PC-3 (cell line): ENCODE data around the gene DGUOK. TPM values are rescaled to one million over a fixed set of nuclear protein-coding genes. Genes with fewer than 3 reads are reported as not detected.

Experiments used
- ATAC-seq: fragments of 200-7000 bp; cut with Tn5 transposase; 2 replicates; pipeline ENCODE4 v1.9.1; 2020; ENCODE audit warnings: mild to moderate bottlenecking, moderate library complexity
- BruUV-seq: library from RNA; stranded (reverse); fragments of 400-500 nt; replicated peaks from 2 replicates; lab custom pipeline; 2021; lab: Mats Ljungman, UMichigan
- CTCF ChIA-PET: fragments of 300-600 bp; sonication (Branson Sonifier 250); formaldehyde crosslinking; loops from one replicate; lab custom pipeline; 2022; ENCODE audit warnings: antibody characterized with exemption; lab: Charles Lee
- POLR2A ChIA-PET: fragments of 300-600 bp; sonication (Branson Sonifier 250); formaldehyde crosslinking; loops from one replicate; lab custom pipeline; 2022; ENCODE audit warnings: antibody characterized with exemption; ENCODE audit not compliant: unreplicated experiment; lab: Charles Lee
- DNase-seq: peaks from one replicate; pipeline ENCODE4 v3.0.0-alpha.2; 2015
- H2AFZ ChIP-seq: fragments of 300-600 bp; sonication (generic); 2 replicates; pipeline ENCODE4 v1.6.0; 2016; ENCODE audit warnings: antibody characterized with exemption, low read length
- H3F3A ChIP-seq: fragments of 300-600 bp; sonication (generic); one replicate; pipeline ENCODE4 v1.6.0; 2017; ENCODE audit warnings: antibody characterized with exemption, low read length, control low read depth, mild to moderate bottlenecking; ENCODE audit not compliant: unreplicated experiment
- H3K27ac ChIP-seq: fragments of 300-600 bp; sonication (generic); 2 replicates; pipeline ENCODE4 v1.5.1; 2016; ENCODE audit warnings: mild to moderate bottlenecking, low read length
- H3K27me3 ChIP-seq: fragments of 300-600 bp; sonication (generic); 2 replicates; pipeline ENCODE4 v1.6.1; 2016; ENCODE audit warnings: low read length, mixed read lengths
- H3K36me3 ChIP-seq: fragments of 300-600 bp; sonication (generic); 2 replicates; pipeline ENCODE4 v1.6.1; 2016; ENCODE audit warnings: low read depth, mixed run types, low read length, mixed read lengths
- H3K4me1 ChIP-seq: fragments of 300-600 bp; sonication (generic); 2 replicates; pipeline ENCODE4 v1.5.1; 2016; ENCODE audit warnings: low read length; ENCODE audit not compliant: insufficient read depth
- H3K4me2 ChIP-seq: fragments of 300-600 bp; sonication (generic); 2 replicates; pipeline ENCODE4 v1.6.0; 2016; ENCODE audit warnings: low read length
- H3K4me3 ChIP-seq: fragments of 300-600 bp; sonication (generic); 2 replicates; pipeline ENCODE4 v1.5.1; 2016; ENCODE audit warnings: mild to moderate bottlenecking, low read length, mixed read lengths
- H3K79me2 ChIP-seq: fragments of 300-600 bp; sonication (generic); 2 replicates; pipeline ENCODE4 v1.6.1; 2017; ENCODE audit warnings: low read length, mixed read lengths
- H3K9ac ChIP-seq: fragments of 300-600 bp; sonication (generic); 2 replicates; pipeline ENCODE4 v1.6.0; 2016; ENCODE audit warnings: mild to moderate bottlenecking, low read length
- H3K9me2 ChIP-seq: fragments of 300-600 bp; sonication (generic); replicated peaks from 2 replicates; pipeline ENCODE4 v1.6.1; 2016; ENCODE audit warnings: mixed run types, low read length, mixed read lengths
- H3K9me3 ChIP-seq: fragments of 300-600 bp; sonication (generic); 2 replicates; pipeline ENCODE4 v1.6.1; 2016; ENCODE audit warnings: low read length, mixed read lengths
- H4K20me1 ChIP-seq: fragments of 300-600 bp; sonication (generic); 2 replicates; pipeline ENCODE4 v1.6.1; 2016; ENCODE audit warnings: low read length, mixed read lengths
- EZH2 ChIP-seq: fragments of 300-600 bp; sonication (generic); IDR thresholded peaks from one replicate; pipeline ENCODE4 v1.6.1; 2017; ENCODE audit warnings: antibody characterized with exemption, mild to moderate bottlenecking, low read length; ENCODE audit not compliant: unreplicated experiment
- EZH2phosphoT487 ChIP-seq: fragments of 300-600 bp; sonication (generic); IDR thresholded peaks from 2 replicates; pipeline ENCODE4 v1.6.1; 2018; ENCODE audit warnings: mild to moderate bottlenecking, antibody characterized with exemption, low read length, borderline replicate concordance
- intact Hi-C: fragments of 100-400 bp; cut with micrococcal nuclease; formaldehyde crosslinking; loops from 2 replicates; pipeline ENCODE4 v1.9.0; 2023
- total RNA-seq: library from RNA; depleted of rRNA; stranded (reverse); fragments of >200 nt; gene quantifications from 2 replicates; pipeline ENCODE4 v1.2.3, GENCODE V29; 2014
- TF ChIP-seq, protein P1 (sequence below): fragments of 300-600 bp; sonication (generic); conservative IDR thresholded peaks from 2 replicates; pipeline ENCODE4 v1.5.1; 2017; ENCODE audit warnings: antibody characterized with exemption, low read depth, mild to moderate bottlenecking, low read length

The DGUOK gene
- total RNA-seq, 1 experiment from 2014 or later = 61.3 TPM

GRCh38 chr2:73946666-73947065 lies 20.0 kb downstream of the DGUOK start:
- Histone ChIP-seq H3K9ac (no peak overlapping the region), H3K4me2 (no peak overlapping the region), H3F3A (no peaks in the 10 kb centered on the region), H2AFZ (no peak overlapping the region), H3K4me1 (no peaks in the 10 kb centered on the region), H3K9me3 (no peaks in the 10 kb centered on the region), H3K79me2 (peaks cover 34% of the 10 kb centered on the region), H3K27me3 (no peaks in the 10 kb centered on the region), H3K36me3 (peaks cover 58% of the 10 kb centered on the region), H4K20me1 (no peaks in the 10 kb centered on the region), H3K9me2 (no peaks in the 10 kb centered on the region), H3K27ac (no peak overlapping the region), H3K4me3 (no peak overlapping the region)
- intact Hi-C loops = no loop called here
- TF ChIP-seq EZH2 = no peak
- TF ChIP-seq EZH2phosphoT487 = no peak
- TF ChIP-seq, protein P1, sequence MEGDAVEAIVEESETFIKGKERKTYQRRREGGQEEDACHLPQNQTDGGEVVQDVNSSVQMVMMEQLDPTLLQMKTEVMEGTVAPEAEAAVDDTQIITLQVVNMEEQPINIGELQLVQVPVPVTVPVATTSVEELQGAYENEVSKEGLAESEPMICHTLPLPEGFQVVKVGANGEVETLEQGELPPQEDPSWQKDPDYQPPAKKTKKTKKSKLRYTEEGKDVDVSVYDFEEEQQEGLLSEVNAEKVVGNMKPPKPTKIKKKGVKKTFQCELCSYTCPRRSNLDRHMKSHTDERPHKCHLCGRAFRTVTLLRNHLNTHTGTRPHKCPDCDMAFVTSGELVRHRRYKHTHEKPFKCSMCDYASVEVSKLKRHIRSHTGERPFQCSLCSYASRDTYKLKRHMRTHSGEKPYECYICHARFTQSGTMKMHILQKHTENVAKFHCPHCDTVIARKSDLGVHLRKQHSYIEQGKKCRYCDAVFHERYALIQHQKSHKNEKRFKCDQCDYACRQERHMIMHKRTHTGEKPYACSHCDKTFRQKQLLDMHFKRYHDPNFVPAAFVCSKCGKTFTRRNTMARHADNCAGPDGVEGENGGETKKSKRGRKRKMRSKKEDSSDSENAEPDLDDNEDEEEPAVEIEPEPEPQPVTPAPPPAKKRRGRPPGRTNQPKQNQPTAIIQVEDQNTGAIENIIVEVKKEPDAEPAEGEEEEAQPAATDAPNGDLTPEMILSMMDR = no peak
- no peak for DNase-seq
- no peak for ATAC-seq
- no TSS peak for BruUV-seq
- ChIA-PET CTCF (no interaction called here), POLR2A (no interaction called here)

DNA sequence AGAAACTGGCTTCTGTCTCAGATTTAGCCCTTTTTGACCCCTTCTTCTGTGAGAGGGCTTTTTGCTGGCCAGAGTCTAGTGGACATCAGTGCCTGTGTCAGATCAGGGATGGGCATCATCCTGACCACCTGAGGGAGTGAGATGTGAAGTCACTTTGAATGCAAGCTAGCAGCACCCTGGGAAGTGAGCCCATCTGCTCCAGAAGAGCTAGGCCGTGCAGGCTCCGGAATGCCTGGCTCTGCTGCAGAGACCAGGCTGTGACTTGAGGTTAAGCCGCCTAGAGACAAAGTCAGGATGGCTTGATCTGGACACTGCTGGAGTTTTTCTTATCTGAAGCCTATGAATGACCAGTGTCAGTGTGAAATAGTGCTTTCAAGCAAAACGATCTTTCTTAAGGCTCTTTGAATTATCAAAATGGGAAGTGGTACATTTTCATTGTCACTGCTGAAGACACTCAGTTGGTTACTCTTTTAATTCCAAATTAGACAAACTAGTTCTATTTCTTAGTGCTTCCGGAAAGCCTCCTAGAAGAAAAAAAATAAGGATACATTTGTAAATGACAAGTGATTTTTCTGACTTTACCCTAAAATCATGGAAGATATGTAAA lies 20.8 kb downstream of the DGUOK start:
- DNase-seq (no peak), ATAC-seq (no peak)
- BruUV-seq = no TSS peak
- ChIA-PET POLR2A (no interaction called here), CTCF (no interaction called here)
- no peak overlapping the region for H2AFZ ChIP-seq
- no peak overlapping the region for H3K27ac ChIP-seq
- peaks cover 66% of the 10 kb centered on the region for H3K36me3 ChIP-seq
- H3K9me3 ChIP-seq = no peaks in the 10 kb centered on the region
- H3K4me1 ChIP-seq = no peaks in the 10 kb centered on the region
- H3K4me2 ChIP-seq = no peak overlapping the region
- H3K4me3 ChIP-seq = no peak overlapping the region
- no peak overlapping the region for H3K9ac ChIP-seq
- peaks cover 28% of the 10 kb centered on the region for H3K79me2 ChIP-seq
- intact Hi-C loops = no loop called here
- no peaks in the 10 kb centered on the region for H3K9me2 ChIP-seq
- TF ChIP-seq, protein P1 = no peak
- TF ChIP-seq EZH2phosphoT487 = no peak
- TF ChIP-seq EZH2 = no peak
- no peaks in the 10 kb centered on the region for H3F3A ChIP-seq
- H3K27me3 ChIP-seq = no peaks in the 10 kb centered on the region
- H4K20me1 ChIP-seq = no peaks in the 10 kb centered on the region

DNA sequence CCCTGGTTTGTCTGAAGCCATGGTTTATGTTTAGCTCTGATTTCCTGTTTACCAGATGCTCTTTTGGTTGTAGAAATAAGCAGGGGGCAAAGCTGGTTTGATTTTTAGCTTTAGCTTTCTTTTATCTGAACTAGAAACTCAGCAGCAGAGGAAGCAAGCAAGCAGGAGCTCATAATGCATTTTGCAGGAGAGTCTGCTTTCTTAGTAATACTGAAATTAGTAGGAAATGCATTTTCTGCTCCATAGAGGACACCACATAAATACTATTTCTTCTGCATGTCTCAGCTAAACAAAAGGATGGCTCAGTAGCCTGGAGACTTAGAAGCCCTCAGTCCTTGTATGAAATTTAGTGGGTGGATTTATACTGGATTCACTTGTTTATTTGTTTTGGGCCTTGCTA lies 23.1 kb downstream of the DGUOK start:
- Histone ChIP-seq H3K79me2 (peaks cover 5% of the 10 kb centered on the region; the same call in 1 of the 2 replicates), H3K27ac (no peak overlapping the region), H3K4me3 (no peak overlapping the region), H3K4me1 (no peaks in the 10 kb centered on the region), H3K9me2 (no peaks in the 10 kb centered on the region), H3K9me3 (no peaks in the 10 kb centered on the region), H3K4me2 (no peak overlapping the region), H2AFZ (no peak overlapping the region), H3K36me3 (peaks cover 65% of the 10 kb centered on the region), H3K9ac (no peak overlapping the region), H3K27me3 (no peaks in the 10 kb centered on the region), H4K20me1 (no peaks in the 10 kb centered on the region), H3F3A (no peaks in the 10 kb centered on the region)
- intact Hi-C loops = no loop called here
- no peak for TF ChIP-seq EZH2phosphoT487
- TF ChIP-seq EZH2 = no peak
- TF ChIP-seq, protein P1 = no peak
- POLR2A ChIA-PET = no interaction called here
- no TSS peak for BruUV-seq
- CTCF ChIA-PET = no interaction called here
- ATAC-seq (no peak), DNase-seq (no peak)
